ENCODE measurements around the gene LARP4. TPM values are rescaled to one million over a fixed set of nuclear protein-coding genes. Genes with fewer than 3 reads are reported as not detected.

Gene LARP4
- total and polyA plus RNA-seq, 2 of the 4 experiments (the other 2 are of a cell fraction), result 11.3 to 42.5 TPM

GRCh38 chr12:50363141-50363540 is 37.5 kb upstream of the LARP4 start:
- Histone ChIP-seq H3K79me1 (ENCODE audit: low read depth in 1 of 2, low read length in 2 of 2) (no peaks in the 10 kb centered on the region), H3K36me3 (ENCODE audit: control insufficient read depth, insufficient read depth, low read length) (no peaks in the 10 kb centered on the region), H4K20me1 (ENCODE audit: insufficient read depth, low read length) (no peaks in the 10 kb centered on the region), H2BK15ac (ENCODE audit: low read depth, low read length) (no peak overlapping the region), H3K56ac (ENCODE audit: extremely low read depth, insufficient read depth, low read length) (no peak overlapping the region), H2BK120ac (ENCODE audit: low read depth, low read length) (no peak overlapping the region), H3K14ac (replicated peaks; ENCODE audit: low read depth, low read length) (no peak overlapping the region), H4K5ac (ENCODE audit: low read depth, low read length) (no peak overlapping the region), H3K18ac (ENCODE audit: low read depth, low read length) (no peak overlapping the region), H2BK5ac (ENCODE audit: low read depth, low read length, poor library complexity, severe bottlenecking) (no peak overlapping the region), H2AK9ac (replicated peaks; ENCODE audit: low read depth, low read length, poor library complexity) (no peak overlapping the region), H3K27me3 (ENCODE audit: control insufficient read depth, insufficient read depth, low read length) (no peaks in the 10 kb centered on the region), H3K4me1 (ENCODE audit: control insufficient read depth, insufficient read depth, low read length) (no peaks in the 10 kb centered on the region), H3K23ac (ENCODE audit: low read depth, low read length) (no peak overlapping the region), H3K4ac (ENCODE audit: low read depth, low read length) (no peak overlapping the region), H3K4me3 (ENCODE audit: insufficient read depth, low read depth, low read length) (no peak overlapping the region), H2AFZ (replicated peaks; ENCODE audit: low read length, poor library complexity) (no peak overlapping the region), H4K8ac (ENCODE audit: low read depth in 2 of 2, low read length in 2 of 2) (no peak overlapping the region), H3K9me1 (ENCODE audit: insufficient read depth, low read length) (no peaks in the 10 kb centered on the region; the same call in 1 of the 2 replicates), H3K27ac (ENCODE audit: insufficient read depth, low read length) (no peak overlapping the region), H3K9me3 (ENCODE audit: control insufficient read depth, insufficient read depth, low read length) (no peaks in the 10 kb centered on the region), H3K4me2 (ENCODE audit: low read depth, low read length) (no peak overlapping the region), H4K91ac (ENCODE audit: insufficient read depth, low read depth, low read length) (no peak overlapping the region), H2AK5ac (ENCODE audit: low read depth, low read length) (no peak overlapping the region), H3K9ac (ENCODE audit: low read depth, low read length) (no peak overlapping the region), H2BK20ac (ENCODE audit: low read depth, low read length) (no peak overlapping the region)
- no CpG with 5 or more reads among the region's 5 CpGs for WGBS, 2 experiments (ENCODE audit: extremely low coverage in 2 of 2, insufficient read length in 1 of 2)
- intact Hi-C loops (cut with micrococcal nuclease), result no loop called here
- DNase-seq (no peak), ATAC-seq (ENCODE audit: low read depth) (no peak)
- ChIA-PET POLR2A (ENCODE audit: unreplicated experiment) (interaction anchor here (0.6 kb wide), 2 partner anchors 12 to 13 kb away, joined by 3 to 7 read pairs; no protein-coding TSS in a partner anchor), CTCF (interaction anchor here (0.5 kb wide), 1 partner anchor 17 kb away, joined by 5 read pairs; no protein-coding TSS in a partner anchor)
- BruUV-seq (replicated peaks), result no TSS peak
- TF ChIP-seq, protein P1, sequence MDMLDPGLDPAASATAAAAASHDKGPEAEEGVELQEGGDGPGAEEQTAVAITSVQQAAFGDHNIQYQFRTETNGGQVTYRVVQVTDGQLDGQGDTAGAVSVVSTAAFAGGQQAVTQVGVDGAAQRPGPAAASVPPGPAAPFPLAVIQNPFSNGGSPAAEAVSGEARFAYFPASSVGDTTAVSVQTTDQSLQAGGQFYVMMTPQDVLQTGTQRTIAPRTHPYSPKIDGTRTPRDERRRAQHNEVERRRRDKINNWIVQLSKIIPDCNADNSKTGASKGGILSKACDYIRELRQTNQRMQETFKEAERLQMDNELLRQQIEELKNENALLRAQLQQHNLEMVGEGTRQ (IDR thresholded peaks at IDR 0.05; ENCODE audit: low read depth, low read length), result no peak
- TF ChIP-seq FOS (IDR thresholded peaks at IDR 0.05; ENCODE audit: low read depth, low read length) (no peak), MAZ (IDR thresholded peaks at IDR 0.05; ENCODE audit: borderline replicate concordance, low read depth, low read length) (no peak), CEBPB (IDR thresholded peaks at IDR 0.05; ENCODE audit: low read depth, low read length) (no peak), MXI1 (IDR thresholded peaks at IDR 0.05; ENCODE audit: borderline replicate concordance, low read depth, low read length) (no peak), NFE2L2 (IDR thresholded peaks at IDR 0.05; ENCODE audit: low read depth, low read length) (no peak), MAFK (IDR thresholded peaks at IDR 0.05; ENCODE audit: low read depth, low read length) (no peak), CHD1 (IDR thresholded peaks at IDR 0.05; ENCODE audit: low read depth, low read length) (no peak), CTCF (conservative IDR thresholded peaks at IDR 0.05; ENCODE audit: low read depth, low read length) (no peak), RCOR1 (IDR thresholded peaks at IDR 0.05; ENCODE audit: insufficient replicate concordance, low read length) (no peak), BHLHE40 (IDR thresholded peaks at IDR 0.05; ENCODE audit: low read depth, low read length) (no peak), POLR2A (IDR thresholded peaks at IDR 0.05; ENCODE audit: low read depth, low read length) (no peak), RFX5 (IDR thresholded peaks at IDR 0.05; ENCODE audit: low read depth, low read length) (no peak), RAD21 (IDR thresholded peaks at IDR 0.05; ENCODE audit: low read length) (no peak), SMC3 (IDR thresholded peaks at IDR 0.05; ENCODE audit: low read depth, low read length) (no peak)
- TF ChIP-seq, protein P2, sequence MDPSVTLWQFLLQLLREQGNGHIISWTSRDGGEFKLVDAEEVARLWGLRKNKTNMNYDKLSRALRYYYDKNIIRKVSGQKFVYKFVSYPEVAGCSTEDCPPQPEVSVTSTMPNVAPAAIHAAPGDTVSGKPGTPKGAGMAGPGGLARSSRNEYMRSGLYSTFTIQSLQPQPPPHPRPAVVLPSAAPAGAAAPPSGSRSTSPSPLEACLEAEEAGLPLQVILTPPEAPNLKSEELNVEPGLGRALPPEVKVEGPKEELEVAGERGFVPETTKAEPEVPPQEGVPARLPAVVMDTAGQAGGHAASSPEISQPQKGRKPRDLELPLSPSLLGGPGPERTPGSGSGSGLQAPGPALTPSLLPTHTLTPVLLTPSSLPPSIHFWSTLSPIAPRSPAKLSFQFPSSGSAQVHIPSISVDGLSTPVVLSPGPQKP (IDR thresholded peaks at IDR 0.05; ENCODE audit: borderline replicate concordance, low read depth, low read length), result no peak
- in situ Hi-C loops (cut with MboI; ENCODE audit: low sequenced_read_pairs), result no loop called here
- dilution Hi-C loops (cut with HindIII; ENCODE audit: low sequenced_read_pairs, unreplicated experiment), result no loop called here

Measured in IMR-90 (cell line).